Measurements from ENCODE around the gene CORO6.

DNA sequence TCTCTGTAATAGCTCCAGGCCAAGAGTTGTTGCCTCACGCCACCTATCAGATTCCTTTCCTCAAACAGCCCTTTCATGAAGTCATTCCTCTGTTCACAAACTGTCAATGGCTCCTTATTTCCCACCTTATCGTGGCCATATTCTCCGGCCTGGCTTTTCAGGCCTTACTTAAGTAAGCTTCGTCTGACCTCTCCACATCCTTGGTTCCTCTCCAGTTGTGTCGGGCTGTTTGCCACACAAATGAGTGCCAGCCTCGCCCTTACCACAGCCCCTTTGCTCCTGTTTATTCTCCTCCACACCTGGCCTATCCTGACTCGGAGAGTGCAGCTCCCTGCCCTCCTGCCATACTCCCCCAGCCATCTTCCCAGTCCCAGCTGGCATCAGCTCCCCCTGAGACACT lies 52.2 kb downstream of the CORO6 start:
- TF ChIP-seq CTCF (IDR thresholded peaks at IDR 0.05; ENCODE audit: low read length) (no peak), EZH2phosphoT487 (IDR thresholded peaks at IDR 0.05; ENCODE audit: low read length) (no peak)
